Kidney epithelial cell (primary cell): ENCODE measurements around the gene DHPS. TPM values are rescaled to one million over a fixed set of nuclear protein-coding genes. Genes with fewer than 3 reads are reported as not detected.

Source experiments
- DNase-seq: peaks from one replicate; pipeline ENCODE4 v3.0.0-alpha.2; 2010; ENCODE audit warnings: low read depth
- H3K27me3 ChIP-seq: 2 replicates; pipeline ENCODE4 v1.6.0; 2011; ENCODE audit warnings: low read length; ENCODE audit not compliant: control insufficient read depth, insufficient read depth
- H3K36me3 ChIP-seq: 2 replicates; pipeline ENCODE4 v1.5.1; 2011; ENCODE audit warnings: low read length; ENCODE audit not compliant: control insufficient read depth, insufficient read depth
- H3K4me3 ChIP-seq: 2 replicates; pipeline ENCODE4 v1.5.1; 2011; ENCODE audit warnings: low read depth, mild to moderate bottlenecking, control low read depth, low read length
- CTCF ChIP-seq: IDR thresholded peaks from 2 replicates; pipeline ENCODE4 v1.5.1; 2011; ENCODE audit warnings: mild to moderate bottlenecking, moderate library complexity, low read length, control low read depth, inconsistent platforms; ENCODE audit not compliant: insufficient read depth, poor library complexity, severe bottlenecking
- total RNA-seq: library from RNA; depleted of rRNA; stranded (reverse); fragments of >200 nt; gene quantifications from 2 replicates; pipeline ENCODE4 v1.2.3, GENCODE V29; 2015

Gene DHPS
- total RNA-seq, 1 donor from 2014 or later, result 127 TPM

GRCh38 chr19:12692960-12693359 is 11.3 kb upstream of the DHPS start:
- TF ChIP-seq CTCF, result no peak
- H3K27me3 ChIP-seq, result no peaks in the 10 kb centered on the region
- H3K36me3 ChIP-seq, result no peaks in the 10 kb centered on the region
- H3K4me3 ChIP-seq, result no peak overlapping the region
- no peak for DNase-seq

GRCh38 chr19:12689581-12690216 is 8.0 kb upstream of the DHPS start:
- TF ChIP-seq CTCF, result no peak
- H3K4me3 ChIP-seq, result no peak overlapping the region
- H3K27me3 ChIP-seq, result no peaks in the 10 kb centered on the region
- no peaks in the 10 kb centered on the region for H3K36me3 ChIP-seq
- no peak for DNase-seq

GRCh38 chr19:12689012-12689411 is 7.3 kb upstream of the DHPS start:
- TF ChIP-seq CTCF, result no peak
- no peaks in the 10 kb centered on the region for H3K36me3 ChIP-seq
- H3K4me3 ChIP-seq, result no peak overlapping the region
- no peaks in the 10 kb centered on the region for H3K27me3 ChIP-seq
- no peak for DNase-seq

- TF ChIP-seq CTCF, result no peak
- no peaks in the 10 kb centered on the region for H3K36me3 ChIP-seq
- H3K27me3 ChIP-seq, result no peaks in the 10 kb centered on the region
- no peak for DNase-seq
- no peak within 1 kb of the TSS for H3K4me3 ChIP-seq
Observed at GRCh38 chr19:12687496-12688196, 6.0 kb upstream of the DHPS start, which contains the start of gene GNG14. Gene GNG14 (plus strand): TSS chr19:12687998. CDS start chr19:12688049, 51 bp downstream.

- no peaks in the 10 kb centered on the region for H3K27me3 ChIP-seq
- TF ChIP-seq CTCF, result no peak
- no peak for DNase-seq
- no peak overlapping the region for H3K4me3 ChIP-seq
- no peaks in the 10 kb centered on the region for H3K36me3 ChIP-seq
Observed at GRCh38 chr19:12685831-12686230, 4.2 kb upstream of the DHPS start.
